NB4 (cell line): Measurements from ENCODE around the gene SGO2.

Source experiments
- CTCF ChIP-seq: IDR thresholded peaks from one replicate; pipeline ENCODE4 v1.5.1; 2012; ENCODE audit warnings: low read depth, low read length
- MYC ChIP-seq: IDR thresholded peaks from 2 replicates; pipeline ENCODE4 v1.6.1; 2011; ENCODE audit warnings: low read depth, low read length
- POLR2A ChIP-seq: IDR thresholded peaks from 2 replicates; pipeline ENCODE4 v1.6.1; 2011; ENCODE audit warnings: mild to moderate bottlenecking; ENCODE audit not compliant: insufficient read length; ENCODE audit errors: extremely low read depth

- TF ChIP-seq POLR2A (no peak), CTCF (no peak), MYC (peak; percentile 21; the same call in 1 of the 2 replicates)
Measured at GRCh38 chr2:200620606-200621390, 94.8 kb downstream of the SGO2 start.
